H1 (cell line): Measurements from ENCODE around the gene SHROOM4. TPM values are rescaled to one million over a fixed set of nuclear protein-coding genes. Genes with fewer than 3 reads are reported as not detected.

Source experiments
- CTCF ChIA-PET: fragments of 300-600 bp; sonication (Branson Sonifier 250); formaldehyde crosslinking; loops from one replicate; lab custom pipeline; 2021; ENCODE audit not compliant: partially characterized antibody; lab: Charles Lee
- POLR2A ChIA-PET: fragments of 300-600 bp; sonication (Branson Sonifier 250); formaldehyde crosslinking; loops from one replicate; lab custom pipeline; 2021; ENCODE audit warnings: inconsistent platforms; ENCODE audit not compliant: partially characterized antibody; lab: Charles Lee
- DNase-seq, 2 experiments: peaks; one replicate each; pipeline versions ENCODE4 v3.0.0 to v3.0.0-alpha.2; 2010 to 2022; ENCODE audit warnings: low spot score in 2 of 2, low read depth in 1 of 2, mixed read lengths in 1 of 2
- FAIRE-seq: peaks from 2 replicates; lab custom pipeline; 2011; peaks lifted over from hg19 to GRCh38; lab: Jason Lieb, UNC
- H2AFZ ChIP-seq: 2 replicates; pipeline ENCODE4 v1.8.1; 2012; ENCODE audit warnings: low read length, inconsistent platforms
- H2AK5ac ChIP-seq: 2 replicates; pipeline ENCODE4 v1.6.1; 2013; ENCODE audit warnings: low read depth, low read length
- H2BK120ac ChIP-seq: replicated peaks from 2 replicates; pipeline ENCODE3; 2013; ENCODE audit warnings: low read depth, low read length, inconsistent platforms
- H2BK12ac ChIP-seq: 2 replicates; pipeline ENCODE4 v1.6.1; 2013; ENCODE audit warnings: low read depth, low read length
- H2BK15ac ChIP-seq: 2 replicates; pipeline ENCODE4 v1.6.1; 2013; ENCODE audit warnings: low read length
- H2BK20ac ChIP-seq: 2 replicates; pipeline ENCODE4 v1.6.1; 2013; ENCODE audit warnings: low read length
- H2BK5ac ChIP-seq: 2 replicates; pipeline ENCODE4 v1.6.1; 2013; ENCODE audit warnings: low read depth, low read length
- H3K14ac ChIP-seq: 2 replicates; pipeline ENCODE4 v1.6.1; 2013; ENCODE audit warnings: inconsistent platforms; ENCODE audit not compliant: insufficient read length
- H3K18ac ChIP-seq: 2 replicates; pipeline ENCODE4 v1.6.1; 2013; ENCODE audit warnings: low read length; ENCODE audit errors: extremely low read depth
- H3K23ac ChIP-seq: 2 replicates; pipeline ENCODE4 v1.6.1; 2013; ENCODE audit warnings: inconsistent platforms; ENCODE audit not compliant: insufficient read length
- H3K23me2 ChIP-seq: 2 replicates; pipeline ENCODE4 v1.6.1; 2013; ENCODE audit warnings: low read depth, low read length
- H3K27ac ChIP-seq: 2 replicates; pipeline ENCODE4 v1.6.1; 2011; ENCODE audit warnings: low read depth, low read length, inconsistent platforms
- H3K27me3 ChIP-seq, 4 experiments: replicated peaks in 1 of 4; 1 replicate in 1 of 4; 2 replicates in 3 of 4; pipeline versions ENCODE4 v1.6.1 to v1.8.1; 2011 to 2013; ENCODE audit warnings: low read length in 3 of 4, mild to moderate bottlenecking in 3 of 4, inconsistent platforms in 2 of 4, mixed read lengths in 2 of 4, moderate library complexity in 1 of 4; ENCODE audit not compliant: control insufficient read depth in 3 of 4, insufficient read depth in 3 of 4; ENCODE audit errors: extremely low read depth in 1 of 4
- H3K36me3 ChIP-seq, 4 experiments: 2 replicates each; pipeline versions ENCODE4 v1.6.1 to v1.8.1; 2011 to 2013; ENCODE audit warnings: mild to moderate bottlenecking in 4 of 4, low read length in 3 of 4, moderate library complexity in 2 of 4, control low read depth in 1 of 4, inconsistent platforms in 1 of 4; ENCODE audit not compliant: insufficient read depth in 4 of 4, control insufficient read depth in 2 of 4
- H3K4ac ChIP-seq: replicated peaks from 2 replicates; pipeline ENCODE3; 2013; ENCODE audit warnings: low read length, low read depth, mixed read lengths, inconsistent platforms; ENCODE audit not compliant: insufficient read length
- H3K4me1 ChIP-seq, 4 experiments: replicated peaks in 1 of 4; 1 replicate in 1 of 4; 2 replicates in 3 of 4; pipeline versions ENCODE4 v1.6.1 to v1.8.1; 2011 to 2013; ENCODE audit warnings: low read length in 3 of 4, inconsistent platforms in 2 of 4, mixed read lengths in 1 of 4; ENCODE audit not compliant: insufficient read depth in 4 of 4, control insufficient read depth in 3 of 4
- H3K4me2 ChIP-seq, 2 experiments: 2 replicates each; pipeline versions ENCODE4 v1.6.1 to v1.8.1; 2011 to 2013; ENCODE audit warnings: low read depth in 2 of 2, low read length in 2 of 2, control low read depth in 1 of 2, inconsistent platforms in 1 of 2, mild to moderate bottlenecking in 1 of 2; ENCODE audit not compliant: insufficient read depth in 1 of 2
- H3K4me3 ChIP-seq, 4 experiments: fragments of 200-600, 300-600 bp in 1 of 4; sonication (generic), shearing (Covaris generic), sonication (Bioruptor Twin) in 1 of 4; 2 replicates each; pipeline versions ENCODE4 v1.5.1 to v1.8.1; 2011 to 2016; ENCODE audit warnings: low read length in 4 of 4, low read depth in 3 of 4, control low read depth in 2 of 4, inconsistent platforms in 2 of 4, mild to moderate bottlenecking in 2 of 4, mixed read lengths in 1 of 4, moderate library complexity in 1 of 4; ENCODE audit not compliant: insufficient read depth in 2 of 4; ENCODE audit errors: extremely low read depth in 1 of 4
- H3K56ac ChIP-seq: replicated peaks from 2 replicates; pipeline ENCODE3; 2013; ENCODE audit warnings: low read depth, mild to moderate bottlenecking, mixed read lengths, low read length, inconsistent platforms; ENCODE audit not compliant: insufficient read length
- H3K79me1 ChIP-seq: 2 replicates; pipeline ENCODE4 v1.6.1; 2013; ENCODE audit warnings: low read depth, low read length, control low read depth
- H3K79me2 ChIP-seq, 2 experiments: 2 replicates each; pipeline versions ENCODE4 v1.6.1 to v1.8.1; 2012 to 2013; ENCODE audit warnings: low read length in 2 of 2, mild to moderate bottlenecking in 2 of 2, inconsistent platforms in 1 of 2; ENCODE audit not compliant: insufficient read depth in 2 of 2, control insufficient read depth in 1 of 2
- H3K9ac ChIP-seq, 4 experiments: replicated peaks in 1 of 4; 1 replicate in 1 of 4; 2 replicates in 3 of 4; pipeline versions ENCODE4 v1.6.1 to v1.8.1; 2011 to 2013; ENCODE audit warnings: low read depth in 3 of 4, low read length in 3 of 4, control low read depth in 2 of 4, mild to moderate bottlenecking in 2 of 4, moderate library complexity in 2 of 4, inconsistent platforms in 1 of 4; ENCODE audit errors: extremely low read depth in 1 of 4
- H3K9me3 ChIP-seq, 2 experiments: 2 replicates each; pipeline versions ENCODE4 v1.6.1 to v1.8.1; 2012 to 2013; ENCODE audit warnings: mild to moderate bottlenecking in 2 of 2, moderate library complexity in 2 of 2, control low read depth in 1 of 2, inconsistent platforms in 1 of 2, low read depth in 1 of 2, low read length in 1 of 2, mixed read lengths in 1 of 2; ENCODE audit not compliant: insufficient read depth in 2 of 2
- H4K20me1 ChIP-seq, 2 experiments: replicated peaks in 1 of 2; 2 replicates each; pipeline versions ENCODE3 to v1.8.1; 2011 to 2013; ENCODE audit warnings: inconsistent platforms in 2 of 2, low read length in 2 of 2, mild to moderate bottlenecking in 1 of 2; ENCODE audit not compliant: insufficient read depth in 2 of 2, control insufficient read depth in 1 of 2
- H4K5ac ChIP-seq: 2 replicates; pipeline ENCODE4 v1.6.1; 2013; ENCODE audit warnings: low read length, low read depth, mixed read lengths, inconsistent platforms; ENCODE audit not compliant: insufficient read length
- H4K8ac ChIP-seq: 2 replicates; pipeline ENCODE4 v1.8.0; 2013; ENCODE audit warnings: mild to moderate bottlenecking, moderate library complexity, low read length, inconsistent platforms; ENCODE audit not compliant: insufficient read depth; ENCODE audit errors: extremely low read depth
- H4K91ac ChIP-seq: replicated peaks from 2 replicates; pipeline ENCODE3; 2013; ENCODE audit warnings: low read length, mixed read lengths, inconsistent platforms; ENCODE audit not compliant: insufficient read length
- CHD1 ChIP-seq: IDR thresholded peaks from 2 replicates; pipeline ENCODE4 v1.6.1; 2012; ENCODE audit warnings: low read depth, low read length, improper control_type of control experiment
- CTBP2 ChIP-seq: IDR thresholded peaks from 2 replicates; pipeline ENCODE4 v1.7.0; 2011; ENCODE audit warnings: borderline replicate concordance, mild to moderate bottlenecking, moderate library complexity, mixed read lengths, low read length; ENCODE audit not compliant: insufficient read depth, insufficient read length
- EGR1 ChIP-seq: IDR thresholded peaks from 2 replicates; pipeline ENCODE4 v1.6.1; 2011; ENCODE audit warnings: low read depth, low read length, borderline replicate concordance
- KDM5A ChIP-seq: fragments of 200-600 bp; IDR thresholded peaks from 2 replicates; pipeline ENCODE4 v1.7.1; 2012; ENCODE audit warnings: mild to moderate bottlenecking, low read length, inconsistent platforms, mixed read lengths
- RXRA ChIP-seq: IDR thresholded peaks from 2 replicates; pipeline ENCODE4 v1.6.1; 2011; ENCODE audit warnings: low read depth, mild to moderate bottlenecking, low read length, moderate library complexity; ENCODE audit not compliant: insufficient read depth
- SIRT6 ChIP-seq: IDR thresholded peaks from one replicate; pipeline ENCODE4 v1.7.1; 2012; ENCODE audit warnings: low read length, inconsistent platforms
- SP2 ChIP-seq: IDR thresholded peaks from 2 replicates; pipeline ENCODE4 v1.6.1; 2012; ENCODE audit warnings: mild to moderate bottlenecking, low read length, inconsistent platforms
- SUZ12 ChIP-seq: fragments of 200-600 bp; sonication (generic); IDR thresholded peaks from 2 replicates; pipeline ENCODE4 v1.6.1; 2012; ENCODE audit warnings: mild to moderate bottlenecking, inconsistent platforms, low read length, moderate library complexity, mixed read lengths
- TAF1 ChIP-seq: IDR thresholded peaks from 2 replicates; pipeline ENCODE4 v1.6.1; 2011; ENCODE audit warnings: mild to moderate bottlenecking, low read depth, low read length
- WGBS, 2 experiments: shearing (Covaris generic) in 1 of 2; methylation state at CpG; one replicate each; pipeline versions ENCODE4 v1.1.6 to v1.1.7; 2013 to 2015; ENCODE audit warnings: low lambda C conversion rate in 2 of 2, mixed read lengths in 2 of 2, inconsistent platforms in 1 of 2, low coverage in 1 of 2, missing lambda C conversion rate in 1 of 2; ENCODE audit not compliant: insufficient replicate concordance in 2 of 2, insufficient coverage in 1 of 2, insufficient read length in 1 of 2; ENCODE audit errors: extremely low coverage in 1 of 2, missing lambda C conversion rate in 1 of 2; 5-methylcytosine and 5-hydroxymethylcytosine counted together
- polyA plus RNA-seq, 7 experiments: library from polyadenylated mRNA; depleted of rRNA in 3 of 7; stranded (reverse) in 5 of 7; unstranded in 2 of 7; fragments of >200 nt in 5 of 7; fragments of 200-250 nt in 2 of 7; gene quantifications; 1 replicate in 5 of 7; 2 replicates in 1 of 7; 4 replicates in 1 of 7; pipeline versions ENCODE4 v1.2.1 to v1.2.3, GENCODE V29; 2011 to 2013; ENCODE audit warnings: missing spikeins in 2 of 7, mixed read lengths in 2 of 7
- total RNA-seq: library from RNA; stranded (reverse); fragmentation: NEBNext Ultra II Directional; extraction: Animal tissue kit (Norgen Biotek cat#: 25700); gene quantifications from 2 replicates; pipeline ENCODE4 v1.2.1, GENCODE V29; 2021
- TF ChIP-seq, protein P1 (sequence below): IDR thresholded peaks from 2 replicates; pipeline ENCODE4 v1.6.1; 2012; ENCODE audit warnings: low read length, inconsistent platforms
- TF ChIP-seq, protein P2 (sequence below): IDR thresholded peaks from 2 replicates; pipeline ENCODE4 v1.6.1; 2012; ENCODE audit warnings: inconsistent platforms

Gene SHROOM4
- total and polyA plus RNA-seq, 2 of the 8 experiments (the other 6 are each of a cell fraction or from before 2014, with no cell fraction given) = 1.6 to 5.6 TPM

DNA sequence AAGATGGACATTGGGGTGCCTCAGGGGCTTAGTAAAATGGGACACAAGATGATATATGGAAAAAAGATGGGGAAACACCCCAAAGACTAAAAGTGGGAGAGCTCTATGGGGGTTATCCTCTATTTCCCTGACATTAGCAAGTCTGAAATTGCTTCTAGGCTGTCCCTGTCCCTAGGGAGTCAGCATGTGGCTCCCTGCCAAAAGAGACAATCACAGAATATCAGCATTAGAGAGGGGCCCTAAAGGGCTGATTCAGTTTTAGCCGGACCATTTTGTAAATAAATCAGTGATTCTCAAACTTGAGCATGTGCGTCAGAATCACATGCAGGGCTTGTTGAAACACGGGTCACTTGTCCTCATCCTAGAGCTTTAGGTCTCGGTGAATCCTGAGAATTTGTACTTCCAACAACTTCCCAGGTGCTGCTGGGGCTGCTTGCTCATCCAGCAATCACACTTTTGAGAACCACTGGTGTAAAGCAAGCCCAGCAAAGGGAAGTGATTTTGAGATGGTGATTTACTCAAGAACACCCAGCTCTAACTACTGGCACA, 178.1 kb downstream of the SHROOM4 start:
- H2BK12ac ChIP-seq = no peak overlapping the region
- no peak overlapping the region for H4K5ac ChIP-seq
- H3K27me3 ChIP-seq = no peaks in the 10 kb centered on the region
- H3K4me3 ChIP-seq = no peak overlapping the region
- no peak overlapping the region for H2AK5ac ChIP-seq
- H3K18ac ChIP-seq = no peak overlapping the region
- no peak overlapping the region for H4K8ac ChIP-seq
- H4K91ac ChIP-seq = no peak overlapping the region
- no peak overlapping the region for H3K23ac ChIP-seq
- H3K79me2 ChIP-seq = no peaks in the 10 kb centered on the region
- H2BK20ac ChIP-seq = no peak overlapping the region
- POLR2A ChIA-PET = no interaction called here
- no peak overlapping the region for H2BK15ac ChIP-seq
- TF ChIP-seq CHD1 = no peak
- TF ChIP-seq SP2 = no peak
- no peak for TF ChIP-seq KDM5A
- no peak for TF ChIP-seq CTBP2
- no peak for TF ChIP-seq EGR1
- no peak for TF ChIP-seq TAF1
- TF ChIP-seq SIRT6 = no peak
- TF ChIP-seq, protein P1, sequence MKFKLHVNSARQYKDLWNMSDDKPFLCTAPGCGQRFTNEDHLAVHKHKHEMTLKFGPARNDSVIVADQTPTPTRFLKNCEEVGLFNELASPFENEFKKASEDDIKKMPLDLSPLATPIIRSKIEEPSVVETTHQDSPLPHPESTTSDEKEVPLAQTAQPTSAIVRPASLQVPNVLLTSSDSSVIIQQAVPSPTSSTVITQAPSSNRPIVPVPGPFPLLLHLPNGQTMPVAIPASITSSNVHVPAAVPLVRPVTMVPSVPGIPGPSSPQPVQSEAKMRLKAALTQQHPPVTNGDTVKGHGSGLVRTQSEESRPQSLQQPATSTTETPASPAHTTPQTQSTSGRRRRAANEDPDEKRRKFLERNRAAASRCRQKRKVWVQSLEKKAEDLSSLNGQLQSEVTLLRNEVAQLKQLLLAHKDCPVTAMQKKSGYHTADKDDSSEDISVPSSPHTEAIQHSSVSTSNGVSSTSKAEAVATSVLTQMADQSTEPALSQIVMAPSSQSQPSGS = no peak
- TF ChIP-seq RXRA = no peak
- TF ChIP-seq SUZ12 = no peak
- TF ChIP-seq, protein P2, sequence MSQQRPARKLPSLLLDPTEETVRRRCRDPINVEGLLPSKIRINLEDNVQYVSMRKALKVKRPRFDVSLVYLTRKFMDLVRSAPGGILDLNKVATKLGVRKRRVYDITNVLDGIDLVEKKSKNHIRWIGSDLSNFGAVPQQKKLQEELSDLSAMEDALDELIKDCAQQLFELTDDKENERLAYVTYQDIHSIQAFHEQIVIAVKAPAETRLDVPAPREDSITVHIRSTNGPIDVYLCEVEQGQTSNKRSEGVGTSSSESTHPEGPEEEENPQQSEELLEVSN = no peak
- H2BK120ac ChIP-seq = no peak overlapping the region
- H3K79me1 ChIP-seq = no peaks in the 10 kb centered on the region
- no peak overlapping the region for H2AFZ ChIP-seq
- H2BK5ac ChIP-seq = no peak overlapping the region
- DNase-seq (no peak), FAIRE-seq (no peak)
- H4K20me1 ChIP-seq = no peaks in the 10 kb centered on the region
- 100% methylated on average over 3 of the region's 4 CpGs; no CpG with 5 or more reads in 1 of the 2 experiments for WGBS, 2 experiments
- H3K36me3 ChIP-seq = no peaks in the 10 kb centered on the region
- no peaks in the 10 kb centered on the region; a peak in 1 of 4 replicates for H3K9me3 ChIP-seq
- no peak overlapping the region for H3K27ac ChIP-seq
- H3K14ac ChIP-seq = no peak overlapping the region
- H3K9ac ChIP-seq = no peak overlapping the region
- H3K56ac ChIP-seq = no peak overlapping the region
- H3K4me1 ChIP-seq = no peaks in the 10 kb centered on the region
- no peak overlapping the region for H3K4ac ChIP-seq
- H3K23me2 ChIP-seq = no peaks in the 10 kb centered on the region
- CTCF ChIA-PET = interaction anchor here (0.9 kb wide), 1 partner anchor 9 kb away, joined by 3 read pairs; no protein-coding TSS in a partner anchor
- H3K4me2 ChIP-seq = no peak overlapping the region
